HepG2 (cell line): ENCODE results near the gene GMEB2. TPM values are rescaled to one million over a fixed set of nuclear protein-coding genes. Genes with fewer than 3 reads are reported as not detected.

Experiments
- IRF2 ChIP-seq: IDR thresholded peaks from 2 replicates; pipeline ENCODE4 v1.6.1; 2018; ENCODE audit warnings: missing genetic modification reagents, missing compliant biosample characterization
- NPAS2 ChIP-seq: sonication (generic); formaldehyde crosslinking; IDR thresholded peaks from 2 replicates; pipeline ENCODE4 v1.8.0; 2022; ENCODE audit warnings: mild to moderate bottlenecking, missing genetic modification reagents, borderline replicate concordance
- PLRG1 ChIP-seq: fragments of 450-650 bp; conservative IDR thresholded peaks from 2 replicates; pipeline ENCODE4 v1.6.1; 2016
- POLR2A ChIP-seq, 2 experiments: IDR thresholded peaks; 2 replicates each; pipeline ENCODE4 v1.6.1; 2011; ENCODE audit warnings: low read depth in 2 of 2, low read length in 2 of 2, mild to moderate bottlenecking in 1 of 2, moderate library complexity in 1 of 2; ENCODE audit not compliant: insufficient read depth in 1 of 2
- RFXANK ChIP-seq: IDR thresholded peaks from 2 replicates; pipeline ENCODE4 v1.6.1; 2016
- SMAD1 ChIP-seq: sonication (generic); formaldehyde crosslinking; IDR thresholded peaks from 2 replicates; pipeline ENCODE4 v1.4.0; 2020; ENCODE audit warnings: missing genetic modification reagents, low read depth, mild to moderate bottlenecking, borderline replicate concordance
- TBP ChIP-seq: sonication (generic); formaldehyde crosslinking; IDR thresholded peaks from 2 replicates; pipeline ENCODE4 v1.5.0; 2020; ENCODE audit warnings: missing genetic modification reagents
- TCF12 ChIP-seq, 2 experiments: fragments of 450-650 bp in 1 of 2; sonication (generic) in 1 of 2; formaldehyde crosslinking in 1 of 2; IDR thresholded peaks; 2 replicates each; pipeline versions ENCODE4 v1.6.1 to v1.8.0; 2017 to 2022; ENCODE audit warnings: antibody characterized with exemption in 1 of 2, mild to moderate bottlenecking in 1 of 2, missing genetic modification reagents in 1 of 2, moderate library complexity in 1 of 2
- ZIK1 ChIP-seq: sonication (generic); formaldehyde crosslinking; IDR thresholded peaks from 2 replicates; pipeline ENCODE4 v1.5.0; 2020; ENCODE audit warnings: mild to moderate bottlenecking, low read depth, missing genetic modification reagents, borderline replicate concordance
- ZNF136 ChIP-seq: sonication (generic); formaldehyde crosslinking; IDR thresholded peaks from 2 replicates; pipeline ENCODE4 v1.8.1; 2022; ENCODE audit warnings: low read depth, mild to moderate bottlenecking, moderate library complexity, missing genetic modification reagents
- ZNF546 ChIP-seq: sonication (generic); formaldehyde crosslinking; conservative IDR thresholded peaks from 2 replicates; pipeline ENCODE4 v1.8.1; 2023; ENCODE audit warnings: mild to moderate bottlenecking, missing genetic modification reagents
- ZNF547 ChIP-seq: sonication (generic); formaldehyde crosslinking; IDR thresholded peaks from 2 replicates; pipeline ENCODE4 v1.5.1; 2020; ENCODE audit warnings: mild to moderate bottlenecking, missing genetic modification reagents
- polyA plus RNA-seq, 8 experiments: library from polyadenylated mRNA; depleted of rRNA in 3 of 8; stranded (reverse) in 7 of 8; unstranded in 1 of 8; fragments of >200 nt; fragmentation: Illumina TruSeq in 4 of 8; extraction: Trizol in 4 of 8; gene quantifications; 2 replicates each; pipeline versions ENCODE4 v1.2.1 to v1.2.3, GENCODE V29; 2011 to 2016; ENCODE audit warnings: low read depth in 4 of 8, missing spikeins in 1 of 8, mixed read lengths in 1 of 8; ENCODE audit not compliant: insufficient read depth in 1 of 8
- total RNA-seq, 5 experiments: library from RNA; depleted of rRNA; stranded (reverse); fragments of >200 nt; fragmentation: Illumina TruSeq; extraction: Trizol; gene quantifications; 2 replicates each; pipeline ENCODE4 v1.2.3, GENCODE V29; 2016; ENCODE audit warnings: low read depth in 1 of 5
- TF ChIP-seq, protein P1 (sequence below): sonication (generic); formaldehyde crosslinking; IDR thresholded peaks from 2 replicates; pipeline ENCODE4 v1.5.1; 2020; ENCODE audit warnings: mild to moderate bottlenecking, missing genetic modification reagents, borderline replicate concordance
- TF ChIP-seq, protein P2 (sequence below): sonication (generic); formaldehyde crosslinking; IDR thresholded peaks from 2 replicates; pipeline ENCODE4 v1.5.1; 2020; ENCODE audit warnings: missing genetic modification reagents, mild to moderate bottlenecking, borderline replicate concordance
- TF ChIP-seq, protein P3 (sequence below): sonication (generic); formaldehyde crosslinking; IDR thresholded peaks from 2 replicates; pipeline ENCODE4 v1.4.0; 2020; ENCODE audit warnings: missing genetic modification reagents, borderline replicate concordance
- TF ChIP-seq, protein P4 (sequence below): sonication (generic); formaldehyde crosslinking; IDR thresholded peaks from 2 replicates; pipeline ENCODE4 v1.5.1; 2020; ENCODE audit warnings: missing genetic modification reagents, mild to moderate bottlenecking, borderline replicate concordance
- TF ChIP-seq, protein P5 (sequence below): sonication (generic); formaldehyde crosslinking; IDR thresholded peaks from 2 replicates; pipeline ENCODE4 v1.4.0; 2020; ENCODE audit warnings: mild to moderate bottlenecking, missing genetic modification reagents

The GMEB2 gene
- total and polyA plus RNA-seq, 2 of the 13 experiments (the other 11 are each of a cell fraction or from before 2014, with no cell fraction given) = 10.6 to 12.4 TPM

DNA sequence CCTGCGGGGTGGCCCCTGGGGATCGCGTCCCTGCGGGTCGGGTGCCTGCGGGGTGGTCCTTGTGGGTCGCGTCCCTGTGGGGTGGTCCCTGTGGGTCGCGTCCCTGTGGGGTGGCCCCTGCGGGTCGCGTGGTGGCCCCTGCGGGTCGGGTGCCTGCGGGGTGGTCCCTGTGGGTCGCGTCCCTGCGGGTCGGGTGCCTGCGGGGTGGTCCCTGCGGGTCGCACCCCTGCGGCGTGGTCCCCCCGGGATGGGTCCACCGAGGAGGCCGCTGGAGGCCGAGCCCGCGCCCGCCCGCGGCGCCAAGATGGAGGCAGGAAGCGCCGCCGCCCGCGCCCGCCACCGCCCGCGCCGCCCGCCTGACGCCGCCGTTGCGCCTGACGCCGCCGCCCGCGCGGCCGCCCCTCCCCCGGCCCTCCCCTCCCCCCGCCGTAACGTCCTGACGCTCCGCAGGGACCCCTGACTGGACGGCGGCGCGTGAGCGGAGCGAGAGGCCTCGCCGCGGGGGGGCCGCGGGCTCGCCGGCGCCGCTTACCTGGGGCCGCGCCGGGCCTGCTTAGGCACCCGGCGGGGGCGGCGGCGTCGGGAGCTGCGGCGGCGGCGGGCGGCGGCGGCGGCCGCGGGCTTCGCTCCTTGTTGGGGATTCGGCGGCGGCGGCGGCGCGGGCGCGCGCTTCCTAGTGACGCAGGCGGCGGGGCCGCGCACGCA lies at the start of gene GMEB2 (continued):
- TF ChIP-seq SMAD1 (CRISPR knock-in tag) (no peak; the same call in 1 of the 2 replicates), IRF2 (CRISPR knock-in tag) (no peak; the same call in 1 of the 2 replicates), PLRG1 (no peak), ZNF546 (CRISPR knock-in tag) (0 out of 2 replicates have a peak, but pooled peaks have one; percentile 83), TBP (peak; percentile 49; the same call in 1 of the 2 replicates), POLR2A (IDR thresholded peaks at IDR 0.05; ENCODE audit: insufficient read depth in 1 of 2, low read depth in 2 of 2, low read length in 2 of 2) (peak; percentile 44 to 83; a peak in 3 of 4 replicates), ZNF136 (no peak), NPAS2 (CRISPR knock-in tag) (no peak), TCF12 (IDR thresholded peaks at IDR 0.05) (no peak), TCF12 (CRISPR knock-in tag; IDR thresholded peaks at IDR 0.05) (no peak), ZIK1 (0 out of 2 replicates have a peak, but pooled peaks have one; percentile 59), ZNF547 (CRISPR knock-in tag) (no peak; the same call in 1 of the 2 replicates), RFXANK (no peak)
- TF ChIP-seq, protein P1, sequence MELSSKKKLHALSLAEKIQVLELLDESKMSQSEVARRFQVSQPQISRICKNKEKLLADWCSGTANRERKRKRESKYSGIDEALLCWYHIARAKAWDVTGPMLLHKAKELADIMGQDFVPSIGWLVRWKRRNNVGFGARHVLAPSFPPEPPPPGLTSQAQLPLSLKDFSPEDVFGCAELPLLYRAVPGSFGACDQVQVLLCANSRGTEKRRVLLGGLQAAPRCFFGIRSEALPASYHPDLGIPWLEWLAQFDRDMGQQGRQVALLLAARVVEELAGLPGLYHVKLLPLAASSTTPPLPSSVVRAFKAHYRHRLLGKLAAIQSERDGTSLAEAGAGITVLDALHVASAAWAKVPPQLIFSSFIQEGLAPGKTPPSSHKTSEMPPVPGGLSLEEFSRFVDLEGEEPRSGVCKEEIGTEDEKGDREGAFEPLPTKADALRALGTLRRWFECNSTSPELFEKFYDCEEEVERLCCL = no peak
- TF ChIP-seq, protein P2, sequence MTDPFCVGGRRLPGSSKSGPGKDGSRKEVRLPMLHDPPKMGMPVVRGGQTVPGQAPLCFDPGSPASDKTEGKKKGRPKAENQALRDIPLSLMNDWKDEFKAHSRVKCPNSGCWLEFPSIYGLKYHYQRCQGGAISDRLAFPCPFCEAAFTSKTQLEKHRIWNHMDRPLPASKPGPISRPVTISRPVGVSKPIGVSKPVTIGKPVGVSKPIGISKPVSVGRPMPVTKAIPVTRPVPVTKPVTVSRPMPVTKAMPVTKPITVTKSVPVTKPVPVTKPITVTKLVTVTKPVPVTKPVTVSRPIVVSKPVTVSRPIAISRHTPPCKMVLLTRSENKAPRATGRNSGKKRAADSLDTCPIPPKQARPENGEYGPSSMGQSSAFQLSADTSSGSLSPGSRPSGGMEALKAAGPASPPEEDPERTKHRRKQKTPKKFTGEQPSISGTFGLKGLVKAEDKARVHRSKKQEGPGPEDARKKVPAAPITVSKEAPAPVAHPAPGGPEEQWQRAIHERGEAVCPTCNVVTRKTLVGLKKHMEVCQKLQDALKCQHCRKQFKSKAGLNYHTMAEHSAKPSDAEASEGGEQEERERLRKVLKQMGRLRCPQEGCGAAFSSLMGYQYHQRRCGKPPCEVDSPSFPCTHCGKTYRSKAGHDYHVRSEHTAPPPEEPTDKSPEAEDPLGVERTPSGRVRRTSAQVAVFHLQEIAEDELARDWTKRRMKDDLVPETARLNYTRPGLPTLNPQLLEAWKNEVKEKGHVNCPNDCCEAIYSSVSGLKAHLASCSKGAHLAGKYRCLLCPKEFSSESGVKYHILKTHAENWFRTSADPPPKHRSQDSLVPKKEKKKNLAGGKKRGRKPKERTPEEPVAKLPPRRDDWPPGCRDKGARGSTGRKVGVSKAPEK (CRISPR knock-in tag) = no peak
- TF ChIP-seq, protein P3, sequence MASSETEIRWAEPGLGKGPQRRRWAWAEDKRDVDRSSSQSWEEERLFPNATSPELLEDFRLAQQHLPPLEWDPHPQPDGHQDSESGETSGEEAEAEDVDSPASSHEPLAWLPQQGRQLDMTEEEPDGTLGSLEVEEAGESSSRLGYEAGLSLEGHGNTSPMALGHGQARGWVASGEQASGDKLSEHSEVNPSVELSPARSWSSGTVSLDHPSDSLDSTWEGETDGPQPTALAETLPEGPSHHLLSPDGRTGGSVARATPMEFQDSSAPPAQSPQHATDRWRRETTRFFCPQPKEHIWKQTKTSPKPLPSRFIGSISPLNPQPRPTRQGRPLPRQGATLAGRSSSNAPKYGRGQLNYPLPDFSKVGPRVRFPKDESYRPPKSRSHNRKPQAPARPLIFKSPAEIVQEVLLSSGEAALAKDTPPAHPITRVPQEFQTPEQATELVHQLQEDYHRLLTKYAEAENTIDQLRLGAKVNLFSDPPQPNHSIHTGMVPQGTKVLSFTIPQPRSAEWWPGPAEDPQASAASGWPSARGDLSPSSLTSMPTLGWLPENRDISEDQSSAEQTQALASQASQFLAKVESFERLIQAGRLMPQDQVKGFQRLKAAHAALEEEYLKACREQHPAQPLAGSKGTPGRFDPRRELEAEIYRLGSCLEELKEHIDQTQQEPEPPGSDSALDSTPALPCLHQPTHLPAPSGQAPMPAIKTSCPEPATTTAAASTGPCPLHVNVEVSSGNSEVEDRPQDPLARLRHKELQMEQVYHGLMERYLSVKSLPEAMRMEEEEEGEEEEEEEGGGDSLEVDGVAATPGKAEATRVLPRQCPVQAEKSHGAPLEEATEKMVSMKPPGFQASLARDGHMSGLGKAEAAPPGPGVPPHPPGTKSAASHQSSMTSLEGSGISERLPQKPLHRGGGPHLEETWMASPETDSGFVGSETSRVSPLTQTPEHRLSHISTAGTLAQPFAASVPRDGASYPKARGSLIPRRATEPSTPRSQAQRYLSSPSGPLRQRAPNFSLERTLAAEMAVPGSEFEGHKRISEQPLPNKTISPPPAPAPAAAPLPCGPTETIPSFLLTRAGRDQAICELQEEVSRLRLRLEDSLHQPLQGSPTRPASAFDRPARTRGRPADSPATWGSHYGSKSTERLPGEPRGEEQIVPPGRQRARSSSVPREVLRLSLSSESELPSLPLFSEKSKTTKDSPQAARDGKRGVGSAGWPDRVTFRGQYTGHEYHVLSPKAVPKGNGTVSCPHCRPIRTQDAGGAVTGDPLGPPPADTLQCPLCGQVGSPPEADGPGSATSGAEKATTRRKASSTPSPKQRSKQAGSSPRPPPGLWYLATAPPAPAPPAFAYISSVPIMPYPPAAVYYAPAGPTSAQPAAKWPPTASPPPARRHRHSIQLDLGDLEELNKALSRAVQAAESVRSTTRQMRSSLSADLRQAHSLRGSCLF = no peak
- TF ChIP-seq, protein P4, sequence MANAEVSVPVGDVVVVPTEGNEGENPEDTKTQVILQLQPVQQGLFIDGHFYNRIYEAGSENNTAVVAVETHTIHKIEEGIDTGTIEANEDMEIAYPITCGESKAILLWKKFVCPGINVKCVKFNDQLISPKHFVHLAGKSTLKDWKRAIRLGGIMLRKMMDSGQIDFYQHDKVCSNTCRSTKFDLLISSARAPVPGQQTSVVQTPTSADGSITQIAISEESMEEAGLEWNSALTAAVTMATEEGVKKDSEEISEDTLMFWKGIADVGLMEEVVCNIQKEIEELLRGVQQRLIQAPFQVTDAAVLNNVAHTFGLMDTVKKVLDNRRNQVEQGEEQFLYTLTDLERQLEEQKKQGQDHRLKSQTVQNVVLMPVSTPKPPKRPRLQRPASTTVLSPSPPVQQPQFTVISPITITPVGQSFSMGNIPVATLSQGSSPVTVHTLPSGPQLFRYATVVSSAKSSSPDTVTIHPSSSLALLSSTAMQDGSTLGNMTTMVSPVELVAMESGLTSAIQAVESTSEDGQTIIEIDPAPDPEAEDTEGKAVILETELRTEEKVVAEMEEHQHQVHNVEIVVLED (CRISPR knock-in tag) = peak; percentile 80
- TF ChIP-seq, protein P5, sequence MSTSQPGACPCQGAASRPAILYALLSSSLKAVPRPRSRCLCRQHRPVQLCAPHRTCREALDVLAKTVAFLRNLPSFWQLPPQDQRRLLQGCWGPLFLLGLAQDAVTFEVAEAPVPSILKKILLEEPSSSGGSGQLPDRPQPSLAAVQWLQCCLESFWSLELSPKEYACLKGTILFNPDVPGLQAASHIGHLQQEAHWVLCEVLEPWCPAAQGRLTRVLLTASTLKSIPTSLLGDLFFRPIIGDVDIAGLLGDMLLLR (CRISPR knock-in tag) = no peak
